ENCODE measurements around the gene PTPRG.

The PTPRG gene

DNA sequence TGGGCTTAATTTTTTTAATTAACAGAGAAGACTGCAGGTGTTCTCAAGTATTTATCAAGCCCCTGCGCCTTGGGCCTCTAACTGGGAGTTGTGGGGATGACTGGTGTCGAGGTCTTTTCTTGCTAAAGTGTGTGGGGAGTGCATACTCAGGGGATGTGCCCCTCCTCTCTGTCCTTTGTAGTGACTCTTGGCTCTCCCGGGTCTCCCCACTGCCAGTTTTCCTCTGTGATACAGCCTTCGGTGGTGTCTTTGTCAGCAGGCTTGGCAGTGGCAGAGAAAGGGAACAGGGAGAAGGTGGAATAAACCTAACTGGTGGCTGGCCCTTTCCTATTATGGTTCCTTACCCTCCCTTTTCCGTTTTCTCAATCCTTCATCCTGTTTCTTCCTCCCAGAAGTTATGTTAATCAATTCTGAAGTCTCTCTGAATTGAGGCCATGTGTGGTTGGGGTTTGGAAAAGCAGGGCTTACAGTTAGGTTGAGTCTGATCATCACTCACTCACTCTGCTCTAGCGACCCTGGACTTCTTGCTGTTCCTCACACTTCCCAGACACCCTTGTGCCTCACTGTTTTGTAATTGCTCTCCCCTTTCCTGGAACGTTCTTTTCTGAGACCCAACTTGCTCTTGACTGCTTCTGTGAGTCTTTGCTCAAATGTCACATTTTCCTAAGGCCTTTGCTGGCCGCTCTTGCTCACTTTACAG lies 158.1 kb downstream of the PTPRG start:
- TF ChIP-seq POLR2A (IDR thresholded peaks at IDR 0.05; ENCODE audit: low read length) = no peak

DNA sequence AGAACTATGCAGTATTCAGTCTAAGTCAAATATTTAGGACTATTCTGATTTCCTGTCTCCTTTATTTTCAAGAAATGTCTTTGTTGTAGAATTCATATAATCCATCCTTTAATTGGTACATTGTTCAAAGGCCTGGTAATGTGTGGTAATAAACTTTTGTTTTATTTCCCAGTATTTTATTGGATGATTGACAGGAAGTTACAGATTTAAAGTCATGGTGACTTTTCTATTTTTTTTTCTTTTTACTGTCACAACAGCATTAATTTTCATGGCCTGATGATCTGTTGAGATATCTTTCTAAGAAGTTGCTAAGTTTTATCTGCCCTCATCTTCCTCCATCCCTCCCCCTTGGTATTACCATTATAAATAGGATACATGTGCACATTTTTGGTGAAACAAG lies 161.7 kb downstream of the PTPRG start:
- no peak for DNase-seq
- TF ChIP-seq POLR2A (IDR thresholded peaks at IDR 0.05; ENCODE audit: low read length) (no peak), GATA1 (IDR thresholded peaks at IDR 0.05; ENCODE audit: low read depth, low read length) (no peak)

More for the DNA sequence above, 158.1 kb downstream of the PTPRG start:
- DNase-seq = no peak

- no peak for TF ChIP-seq GATA1 (IDR thresholded peaks at IDR 0.05; ENCODE audit: low read depth, low read length)
- no peak for TF ChIP-seq POLR2A (IDR thresholded peaks at IDR 0.05; ENCODE audit: low read length)
- no peak for DNase-seq
Observed at GRCh38 chr3:61724183-61724582, 162.8 kb downstream of the PTPRG start.

DNA sequence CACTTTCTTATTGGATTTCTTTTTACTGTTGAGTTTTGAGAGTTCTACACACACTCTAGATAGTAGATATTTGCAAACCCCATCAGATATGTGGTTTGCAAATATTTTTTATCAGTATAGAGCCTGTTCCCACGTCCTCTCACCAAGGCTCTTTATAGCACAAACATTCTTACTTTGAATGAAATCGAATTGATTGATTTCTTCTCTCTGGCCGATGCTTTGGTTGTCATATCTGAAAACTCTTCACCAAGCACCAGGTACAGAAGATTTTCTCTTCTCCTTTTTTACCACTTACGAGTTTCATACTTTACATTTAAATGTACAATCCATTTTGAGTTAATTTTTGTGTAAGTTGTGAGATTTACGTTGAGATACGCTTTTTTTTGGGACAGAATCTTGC lies 163.4 kb downstream of the PTPRG start:
- DNase-seq = no peak
- TF ChIP-seq GATA1 (IDR thresholded peaks at IDR 0.05; ENCODE audit: low read depth, low read length) (no peak), POLR2A (IDR thresholded peaks at IDR 0.05; ENCODE audit: low read length) (no peak)

DNA sequence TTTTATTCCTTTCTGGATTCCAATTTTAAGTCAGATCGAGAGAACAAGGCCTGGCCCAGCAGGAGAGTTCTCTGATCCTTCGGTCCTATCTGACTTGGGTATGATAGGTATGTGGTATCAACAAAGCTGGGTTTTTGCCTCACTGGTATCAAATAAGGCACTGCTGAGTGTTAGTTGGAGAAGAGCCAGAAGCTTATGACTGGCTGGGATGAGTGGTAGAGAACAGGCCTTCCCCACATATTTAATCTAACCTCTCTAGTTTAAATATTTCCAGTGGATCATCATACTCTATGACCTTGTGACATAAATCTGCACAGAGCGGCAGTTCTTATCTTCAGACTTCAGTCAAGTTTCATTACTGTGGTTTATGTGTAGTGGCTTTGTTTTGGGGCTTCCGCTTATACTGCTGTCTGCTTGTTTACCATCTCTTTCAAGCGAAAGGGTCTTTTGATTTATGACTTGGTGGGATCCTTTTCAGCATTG lies 164.5 kb downstream of the PTPRG start:
- TF ChIP-seq GATA1 (IDR thresholded peaks at IDR 0.05; ENCODE audit: low read depth, low read length) (no peak), POLR2A (IDR thresholded peaks at IDR 0.05; ENCODE audit: low read length) (no peak)
- DNase-seq = no peak

- no peak for DNase-seq
- TF ChIP-seq POLR2A (IDR thresholded peaks at IDR 0.05; ENCODE audit: low read length) (no peak), GATA1 (IDR thresholded peaks at IDR 0.05; ENCODE audit: low read depth, low read length) (no peak)
Observed at GRCh38 chr3:61727435-61727834, 166.1 kb downstream of the PTPRG start.

GRCh38 chr3:61729038-61729634 lies 167.8 kb downstream of the PTPRG start:
- TF ChIP-seq GATA1 (IDR thresholded peaks at IDR 0.05; ENCODE audit: low read depth, low read length) = no peak
- TF ChIP-seq POLR2A (IDR thresholded peaks at IDR 0.05; ENCODE audit: low read length) = no peak
- no peak for DNase-seq

GRCh38 chr3:61730056-61730455 lies 168.7 kb downstream of the PTPRG start:
- no peak for TF ChIP-seq GATA1 (IDR thresholded peaks at IDR 0.05; ENCODE audit: low read depth, low read length)
- TF ChIP-seq POLR2A (IDR thresholded peaks at IDR 0.05; ENCODE audit: low read length) = no peak
- no peak for DNase-seq

DNA sequence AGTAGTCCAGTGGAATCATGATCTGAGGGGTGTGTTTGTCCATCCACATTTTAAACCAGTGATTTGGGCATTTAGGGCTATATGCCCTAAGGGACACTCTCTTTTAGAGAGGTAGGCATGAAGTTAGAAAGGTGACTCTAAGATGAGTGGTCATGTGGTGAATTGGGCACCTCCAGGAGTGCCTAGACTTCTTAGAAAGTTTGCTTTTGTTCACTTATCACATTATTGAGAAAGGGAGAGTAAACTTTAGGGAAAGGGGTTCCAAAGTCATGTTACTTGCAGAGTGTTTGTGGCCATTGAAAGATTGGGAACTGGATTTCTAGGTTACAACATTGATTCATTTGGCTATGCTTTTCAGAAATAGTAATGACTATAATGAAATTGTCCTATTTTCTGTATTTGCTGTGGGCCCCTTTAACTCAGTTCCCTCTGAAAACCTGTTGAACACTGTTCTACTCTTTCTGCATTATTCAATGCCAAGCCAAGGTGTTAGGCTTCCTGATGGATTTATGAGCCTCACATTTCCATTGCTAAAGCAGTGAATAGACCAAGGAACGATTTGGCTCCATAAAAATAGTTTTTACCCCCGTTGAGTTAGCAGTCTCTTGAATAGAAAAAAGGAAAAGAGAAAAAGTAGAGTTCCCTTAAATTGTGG lies 169.3 kb downstream of the PTPRG start:
- TF ChIP-seq POLR2A (IDR thresholded peaks at IDR 0.05; ENCODE audit: low read length) (no peak), GATA1 (IDR thresholded peaks at IDR 0.05; ENCODE audit: low read depth, low read length) (no peak)
- DNase-seq = no peak

GRCh38 chr3:61733000-61733399 lies 171.6 kb downstream of the PTPRG start:
- TF ChIP-seq GATA1 (IDR thresholded peaks at IDR 0.05; ENCODE audit: low read depth, low read length) = no peak
- TF ChIP-seq POLR2A (IDR thresholded peaks at IDR 0.05; ENCODE audit: low read length) = no peak
- no peak for DNase-seq

DNA sequence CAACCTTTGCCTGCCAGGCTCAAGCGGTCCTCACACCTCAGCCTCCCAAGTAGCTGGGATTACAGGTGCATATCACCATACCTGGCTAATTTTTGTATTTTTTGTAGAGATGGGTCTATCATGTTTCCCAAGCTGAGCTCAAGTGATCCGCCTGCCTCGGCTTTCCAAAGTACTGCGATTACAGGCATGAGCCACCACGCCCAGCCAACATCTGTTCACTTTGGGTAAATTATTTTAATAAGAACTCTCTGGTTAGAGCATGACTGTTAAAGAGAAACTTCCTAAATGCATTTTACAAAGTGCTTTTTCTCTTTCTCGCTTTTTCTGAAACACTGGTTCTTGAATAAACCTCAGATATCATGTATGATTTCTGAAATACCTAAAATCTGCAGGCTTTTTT lies 172.5 kb downstream of the PTPRG start:
- TF ChIP-seq GATA1 (IDR thresholded peaks at IDR 0.05; ENCODE audit: low read depth, low read length) = no peak
- no peak for TF ChIP-seq POLR2A (IDR thresholded peaks at IDR 0.05; ENCODE audit: low read length)
- no peak for DNase-seq

DNA sequence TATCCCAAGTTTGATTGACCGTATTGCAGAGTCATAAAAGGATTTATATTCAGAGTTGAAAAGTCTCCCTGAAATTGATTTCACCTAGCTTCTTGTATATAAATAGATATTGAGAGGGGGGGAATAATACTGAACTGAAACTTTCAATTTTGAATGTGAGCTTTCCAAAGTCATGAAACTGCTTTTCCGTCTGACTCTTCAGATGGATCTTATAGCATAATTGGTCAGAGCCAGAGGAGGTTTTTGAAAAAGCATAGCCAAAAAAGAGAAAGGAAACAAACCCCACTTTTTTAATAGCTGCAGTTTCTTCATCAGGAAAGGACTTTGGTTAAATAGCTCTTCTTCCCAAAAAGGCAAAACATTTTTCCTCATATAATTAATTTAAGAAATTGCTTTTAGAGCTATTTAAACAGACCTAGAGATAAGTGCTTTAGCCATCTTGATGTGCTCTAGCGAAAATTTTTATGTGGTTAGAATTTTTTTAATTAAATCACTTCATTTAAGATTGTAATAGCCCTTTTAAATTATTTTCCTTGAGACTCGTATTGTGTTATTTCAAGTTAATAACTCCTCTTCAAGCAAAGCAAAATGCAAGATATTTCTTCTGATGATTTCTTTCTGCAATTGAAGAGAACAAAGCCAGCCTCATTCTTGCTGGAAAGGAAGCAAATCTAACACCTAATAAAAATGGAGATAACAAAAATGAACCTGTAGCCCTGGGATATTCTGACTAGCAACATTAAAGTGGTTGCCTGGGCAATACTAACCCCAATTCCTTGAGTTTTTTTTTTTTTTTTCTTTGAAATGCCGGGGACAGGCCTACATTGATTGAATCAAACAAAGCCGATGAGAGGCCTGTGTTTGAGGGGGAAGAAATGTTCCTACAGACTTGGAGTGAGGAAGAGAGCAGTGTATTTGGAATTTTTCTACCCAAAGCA lies 173.6 kb downstream of the PTPRG start:
- no peak for DNase-seq

GRCh38 chr3:61736506-61736905 lies 175.1 kb downstream of the PTPRG start:
- no peak for TF ChIP-seq POLR2A (IDR thresholded peaks at IDR 0.05; ENCODE audit: low read length)
- DNase-seq = no peak

More for the DNA sequence above, 173.6 kb downstream of the PTPRG start:
- no peak for TF ChIP-seq POLR2A (IDR thresholded peaks at IDR 0.05; ENCODE audit: low read length)
- TF ChIP-seq GATA1 (IDR thresholded peaks at IDR 0.05; ENCODE audit: low read depth, low read length) = no peak

DNA sequence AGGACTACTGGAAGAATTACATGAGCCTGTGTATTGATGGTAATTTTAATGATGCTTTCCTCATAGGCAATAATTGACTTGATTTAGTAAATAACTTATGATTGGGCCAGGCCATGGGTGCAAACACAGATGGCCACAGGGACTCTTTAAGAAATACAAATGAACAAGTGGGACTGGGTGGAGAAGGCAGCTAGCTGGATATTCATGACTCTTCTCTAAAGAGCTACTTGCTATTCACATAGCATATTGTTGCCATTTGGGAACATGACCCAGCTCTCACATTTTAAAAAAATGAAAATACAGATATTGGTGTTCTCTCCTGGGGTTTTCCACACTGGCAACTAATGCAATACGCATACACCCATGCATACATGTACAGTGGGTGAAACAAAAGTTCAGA lies 178.3 kb downstream of the PTPRG start:
- no peak for DNase-seq
- TF ChIP-seq POLR2A (IDR thresholded peaks at IDR 0.05; ENCODE audit: low read length) (no peak), GATA1 (IDR thresholded peaks at IDR 0.05; ENCODE audit: low read depth, low read length) (no peak)
